ENCODE data around the gene TAF1A.

The TAF1A gene

DNA sequence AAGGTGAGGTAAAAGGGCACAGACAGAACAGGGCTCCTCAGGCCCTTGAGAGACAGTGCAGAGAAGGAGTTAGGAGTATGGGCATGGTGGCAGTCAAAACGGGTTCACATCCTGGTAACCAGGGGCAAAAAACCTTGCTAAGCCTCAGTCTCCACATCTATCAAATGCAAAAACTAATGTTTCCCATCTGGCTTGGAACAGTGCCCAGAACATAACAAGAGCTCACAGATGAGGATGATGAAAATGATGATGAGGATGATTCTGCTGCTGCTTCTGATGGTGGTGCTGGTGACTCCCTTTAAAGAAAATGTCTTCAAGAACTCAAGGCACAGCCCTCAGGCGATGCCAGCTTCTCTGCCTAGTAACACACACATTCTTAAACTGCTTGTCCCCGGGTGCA lies 65.9 kb downstream of the TAF1A start:
- Histone ChIP-seq H3K4me3 (no peak overlapping the region), H3K27ac (no peak overlapping the region)
- no peak for TF ChIP-seq CTCF (IDR thresholded peaks at IDR 0.05)
- DNase-seq (ENCODE audit: low spot score) = no peak

DNA sequence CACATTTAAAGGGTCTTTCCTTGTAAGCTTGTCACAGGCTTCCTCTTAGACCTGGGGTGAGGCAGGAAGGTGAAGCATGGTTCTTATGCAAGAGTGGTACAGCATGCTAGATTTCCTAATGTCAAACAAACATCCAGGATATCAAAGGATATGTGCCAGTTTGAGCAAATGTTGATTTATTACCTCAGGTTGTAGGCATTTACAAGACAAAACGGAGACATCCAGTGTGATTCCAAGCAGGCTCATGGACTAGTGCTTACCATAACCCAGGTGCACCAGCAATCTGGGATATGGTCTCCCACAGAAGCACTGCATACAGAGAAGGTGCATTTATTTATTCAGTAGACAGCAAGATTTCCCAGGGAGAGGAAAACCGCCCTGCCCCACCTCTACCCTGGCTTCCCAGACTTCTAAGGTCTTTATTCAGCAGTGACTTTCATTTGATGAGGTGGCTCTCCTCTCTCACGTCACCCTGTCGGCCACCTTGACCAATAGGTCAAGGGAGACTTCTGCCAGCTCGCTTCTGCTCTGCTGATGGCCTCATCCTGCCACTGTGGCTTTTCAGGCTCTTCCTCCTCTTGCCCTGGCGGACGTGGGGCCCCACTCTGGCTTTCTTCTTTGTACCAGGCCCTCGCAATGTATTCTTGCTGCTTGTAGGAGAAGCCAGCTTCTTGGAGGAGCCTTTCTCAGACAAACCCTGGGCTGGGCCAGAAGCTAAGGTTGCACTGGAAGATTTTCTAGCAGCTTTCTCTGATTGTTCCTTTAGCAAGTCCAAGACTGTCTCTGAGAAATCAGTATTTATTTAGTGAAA lies 67.4 kb downstream of the TAF1A start:
- H3K27ac ChIP-seq = no peak overlapping the region

DNA sequence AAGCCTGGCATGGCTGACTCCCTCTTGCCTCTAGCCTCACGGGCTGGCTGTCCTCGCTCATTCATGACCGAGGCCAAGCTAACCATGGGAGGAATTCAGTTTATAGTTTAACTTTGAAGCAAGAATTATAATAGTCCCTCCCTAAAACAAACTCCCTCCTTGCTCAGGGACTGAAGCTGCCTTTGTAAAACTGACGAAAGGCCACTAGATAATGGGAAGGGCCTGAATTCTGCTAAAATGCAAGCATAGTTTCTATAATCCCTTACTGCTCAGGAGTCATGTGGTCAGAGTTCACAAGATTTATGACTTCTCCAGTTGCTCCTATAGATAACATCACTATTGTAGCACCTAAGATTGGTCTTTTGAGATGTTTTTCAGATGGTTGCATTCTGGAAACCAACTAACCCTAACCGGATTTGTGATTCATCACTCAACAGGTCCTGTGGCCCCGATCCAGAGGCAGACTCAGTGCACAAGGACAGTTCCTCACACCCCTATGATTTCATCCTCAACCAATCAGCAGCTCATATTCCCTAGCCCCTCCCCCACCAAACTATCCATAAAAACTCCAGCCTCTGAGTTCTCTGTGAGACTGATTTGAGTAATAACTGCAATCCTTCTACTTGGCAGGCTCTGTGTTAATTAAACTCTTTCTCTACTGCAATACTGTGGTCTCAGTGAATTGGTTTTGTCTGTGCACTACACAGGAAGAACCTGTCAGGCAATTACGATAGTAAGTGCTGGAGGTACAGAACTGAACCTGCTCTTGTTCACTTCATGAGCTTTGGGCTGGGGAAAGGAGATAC lies 68.2 kb downstream of the TAF1A start:
- H3K4me3 ChIP-seq = no peak overlapping the region
- H3K27ac ChIP-seq = no peak overlapping the region
- no peak for TF ChIP-seq CTCF (IDR thresholded peaks at IDR 0.05)
- DNase-seq (ENCODE audit: low spot score) = no peak

More for the DNA sequence above, 67.4 kb downstream of the TAF1A start:
- DNase-seq (ENCODE audit: low spot score) = no peak
- H3K4me3 ChIP-seq = no peak overlapping the region
- TF ChIP-seq CTCF (IDR thresholded peaks at IDR 0.05) = no peak
